OCI-LY7 (cell line): ENCODE measurements around the gene MED8. TPM values are rescaled to one million over a fixed set of nuclear protein-coding genes. Genes with fewer than 3 reads are reported as not detected.

Experiments
- BruUV-seq: library from RNA; stranded (reverse); fragments of 400-500 nt; replicated peaks from 2 replicates; lab custom pipeline; 2021; lab: Mats Ljungman, UMichigan
- CTCF ChIA-PET: fragments of 300-600 bp; sonication (Branson Sonifier 250); formaldehyde crosslinking; loops from one replicate; lab custom pipeline; 2022; ENCODE audit warnings: antibody characterized with exemption; ENCODE audit not compliant: unreplicated experiment; lab: Charles Lee
- POLR2A ChIA-PET: fragments of 300-600 bp; sonication (Branson Sonifier 250); formaldehyde crosslinking; loops from one replicate; lab custom pipeline; 2022; ENCODE audit warnings: antibody characterized with exemption; lab: Charles Lee
- DNase-seq: peaks from one replicate; pipeline ENCODE4 v3.0.0-alpha.2; 2015; ENCODE audit warnings: low spot score
- H2AFZ ChIP-seq: fragments of 200-600 bp; sonication (generic), shearing (Covaris generic); 2 replicates; pipeline ENCODE4 v1.6.1; 2014; ENCODE audit warnings: mild to moderate bottlenecking, antibody characterized with exemption, low read length, moderate library complexity
- H3K27ac ChIP-seq: fragments of 200-600 bp; sonication (generic); 2 replicates; pipeline ENCODE4 v1.5.1; 2014; ENCODE audit warnings: mixed run types, low read depth, mild to moderate bottlenecking, moderate library complexity, low read length, inconsistent platforms; ENCODE audit not compliant: poor library complexity, severe bottlenecking
- H3K36me3 ChIP-seq: fragments of 200-600 bp; sonication (generic); 2 replicates; pipeline ENCODE4 v1.6.1; 2014; ENCODE audit warnings: mild to moderate bottlenecking, antibody characterized with exemption, low read length, moderate library complexity, mixed read lengths; ENCODE audit not compliant: insufficient read depth
- H3K4me1 ChIP-seq: fragments of 200-600 bp; sonication (generic); 2 replicates; pipeline ENCODE4 v1.5.1; 2014; ENCODE audit warnings: mild to moderate bottlenecking, low read length; ENCODE audit not compliant: insufficient read depth, poor library complexity, severe bottlenecking
- H3K4me2 ChIP-seq: fragments of 200-600 bp; sonication (generic); 2 replicates; pipeline ENCODE4 v1.6.1; 2014; ENCODE audit warnings: mild to moderate bottlenecking, low read length
- H3K4me3 ChIP-seq: fragments of 200-600 bp; sonication (generic); 2 replicates; pipeline ENCODE4 v1.5.1; 2014; ENCODE audit warnings: mild to moderate bottlenecking, low read depth, low read length; ENCODE audit not compliant: poor library complexity, severe bottlenecking
- H3K79me2 ChIP-seq: fragments of 200-600 bp; sonication (generic); 2 replicates; pipeline ENCODE4 v1.6.1; 2016; ENCODE audit warnings: low read depth, mild to moderate bottlenecking, low read length, moderate library complexity, mixed read lengths; ENCODE audit not compliant: insufficient read depth
- H3K9me2 ChIP-seq: fragments of 200-600 bp; sonication (generic); 2 replicates; pipeline ENCODE4 v1.6.1; 2016; ENCODE audit warnings: mild to moderate bottlenecking, low read length, mixed read lengths; ENCODE audit not compliant: insufficient read depth
- H3K9me3 ChIP-seq: fragments of 200-600 bp; sonication (generic); 2 replicates; pipeline ENCODE4 v1.6.1; 2014; ENCODE audit warnings: mild to moderate bottlenecking, mixed run types, low read length, mixed read lengths
- H4K20me1 ChIP-seq: fragments of 200-600 bp; sonication (generic); 2 replicates; pipeline ENCODE4 v1.6.1; 2014; ENCODE audit warnings: mild to moderate bottlenecking, antibody characterized with exemption, low read length, moderate library complexity, mixed read lengths; ENCODE audit not compliant: insufficient read depth
- EZH2phosphoT487 ChIP-seq: fragments of 200-600 bp; sonication (generic); IDR thresholded peaks from 2 replicates; pipeline ENCODE4 v1.6.1; 2018; ENCODE audit warnings: low read depth, borderline replicate concordance, mild to moderate bottlenecking, mixed run types, antibody characterized with exemption, low read length, moderate library complexity, mixed read lengths
- intact Hi-C: fragments of 100-400 bp; cut with micrococcal nuclease; formaldehyde crosslinking; loops from one replicate; pipeline ENCODE4 v1.10.0; 2022; ENCODE audit not compliant: unreplicated experiment
- total RNA-seq, 2 experiments: library from RNA; depleted of rRNA in 1 of 2; stranded (reverse); fragments of >200 nt in 1 of 2; shearing (Covaris generic) in 1 of 2; gene quantifications; 2 replicates each; pipeline ENCODE4 v1.2.3, GENCODE V29; 2014 to 2022
- TF ChIP-seq, protein P1 (sequence below): fragments of 200-600 bp; sonication (generic); conservative IDR thresholded peaks from 2 replicates; pipeline ENCODE4 v1.5.1; 2014; ENCODE audit warnings: mild to moderate bottlenecking, antibody characterized with exemption, low read length, moderate library complexity, mixed read lengths

Gene MED8
- total RNA-seq, 2 experiments from 2014 or later: 37.6 to 37.8 TPM

DNA sequence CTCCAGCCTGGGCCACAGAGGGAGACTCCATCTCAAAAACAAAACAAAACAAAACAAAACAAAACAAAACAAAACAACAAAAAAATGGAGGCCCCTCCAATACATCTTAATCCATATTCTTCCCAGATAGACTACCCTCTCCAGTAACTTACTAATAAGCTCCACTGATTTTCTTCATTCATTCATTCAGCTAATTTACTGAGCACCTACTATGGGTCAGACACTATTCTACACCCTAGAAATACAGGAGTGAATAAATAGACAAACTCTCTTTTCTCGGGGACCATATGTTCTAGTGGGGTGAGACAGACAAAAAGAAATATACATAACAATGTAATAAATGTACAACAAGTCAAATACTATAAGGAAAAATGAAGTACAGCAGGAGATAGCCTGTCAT, 38.6 kb downstream of the MED8 start:
- no TSS peak for BruUV-seq
- TF ChIP-seq, protein P1, sequence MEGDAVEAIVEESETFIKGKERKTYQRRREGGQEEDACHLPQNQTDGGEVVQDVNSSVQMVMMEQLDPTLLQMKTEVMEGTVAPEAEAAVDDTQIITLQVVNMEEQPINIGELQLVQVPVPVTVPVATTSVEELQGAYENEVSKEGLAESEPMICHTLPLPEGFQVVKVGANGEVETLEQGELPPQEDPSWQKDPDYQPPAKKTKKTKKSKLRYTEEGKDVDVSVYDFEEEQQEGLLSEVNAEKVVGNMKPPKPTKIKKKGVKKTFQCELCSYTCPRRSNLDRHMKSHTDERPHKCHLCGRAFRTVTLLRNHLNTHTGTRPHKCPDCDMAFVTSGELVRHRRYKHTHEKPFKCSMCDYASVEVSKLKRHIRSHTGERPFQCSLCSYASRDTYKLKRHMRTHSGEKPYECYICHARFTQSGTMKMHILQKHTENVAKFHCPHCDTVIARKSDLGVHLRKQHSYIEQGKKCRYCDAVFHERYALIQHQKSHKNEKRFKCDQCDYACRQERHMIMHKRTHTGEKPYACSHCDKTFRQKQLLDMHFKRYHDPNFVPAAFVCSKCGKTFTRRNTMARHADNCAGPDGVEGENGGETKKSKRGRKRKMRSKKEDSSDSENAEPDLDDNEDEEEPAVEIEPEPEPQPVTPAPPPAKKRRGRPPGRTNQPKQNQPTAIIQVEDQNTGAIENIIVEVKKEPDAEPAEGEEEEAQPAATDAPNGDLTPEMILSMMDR: no peak
- no peak for TF ChIP-seq EZH2phosphoT487
- Histone ChIP-seq H3K9me3 (no peaks in the 10 kb centered on the region), H3K4me2 (no peak overlapping the region), H3K36me3 (no peaks in the 10 kb centered on the region), H3K4me1 (peaks cover 16% of the 10 kb centered on the region), H3K27ac (no peak overlapping the region), H3K9me2 (no peaks in the 10 kb centered on the region), H2AFZ (no peak overlapping the region), H3K79me2 (no peaks in the 10 kb centered on the region), H3K4me3 (no peak overlapping the region), H4K20me1 (no peaks in the 10 kb centered on the region)
- intact Hi-C loops: no loop called here
- POLR2A ChIA-PET: interaction anchor here (1.3 kb wide), 1 partner anchor 7 kb away, joined by 5 read pairs; the partner anchor contains the start of gene CDC20
- DNase-seq: no peak
- CTCF ChIA-PET: no interaction called here

DNA sequence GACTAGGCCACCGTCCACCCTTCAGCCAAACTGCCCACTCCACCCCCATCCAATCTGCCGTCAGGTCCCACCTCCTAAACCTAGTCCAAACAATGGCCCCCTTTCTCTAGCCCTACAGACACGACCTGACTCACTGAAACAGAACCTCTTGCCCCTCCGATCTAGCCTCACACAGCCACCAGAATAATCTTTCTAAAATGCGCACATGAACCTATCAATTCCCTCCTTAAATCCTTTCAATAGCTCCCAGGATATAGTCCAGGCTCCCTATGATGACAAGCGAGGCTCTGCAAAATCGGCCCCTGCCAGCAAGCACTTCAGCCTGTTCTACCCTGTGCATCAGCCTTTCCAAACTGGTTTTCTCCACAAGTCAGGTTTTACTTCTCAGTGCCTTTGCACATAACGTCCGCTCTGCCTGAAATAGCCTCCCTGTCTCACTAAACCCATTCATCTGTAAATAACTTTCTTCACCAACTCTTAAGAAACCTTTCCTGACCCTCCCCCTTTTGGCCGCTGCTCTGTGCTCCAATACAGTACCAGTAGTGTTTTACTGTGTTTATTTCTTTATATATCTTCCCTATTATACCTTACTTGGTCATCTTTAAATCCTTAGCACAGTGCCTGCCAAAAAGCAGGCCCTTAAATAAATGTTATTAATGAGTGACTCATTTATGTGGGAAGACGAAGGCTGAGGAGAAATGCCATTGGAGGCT, 39.9 kb downstream of the MED8 start:
- H4K20me1 ChIP-seq: no peaks in the 10 kb centered on the region
- peak overlapping the region; percentile 64 for H3K4me3 ChIP-seq
- H3K4me1 ChIP-seq: peaks cover 16% of the 10 kb centered on the region
- peak overlapping the region; percentile 46 for H2AFZ ChIP-seq
- no TSS peak for BruUV-seq
- H3K27ac ChIP-seq: peak overlapping the region; percentile 49
- no peaks in the 10 kb centered on the region for H3K9me3 ChIP-seq
- POLR2A ChIA-PET: interaction anchor here (0.6 to 1.3 kb wide), 3 partner anchors 9 to 1599 kb away, joined by 3 to 5 read pairs (median 3); partner anchors contain the start of gene CDC20
- H3K9me2 ChIP-seq: no peaks in the 10 kb centered on the region
- no peak for TF ChIP-seq EZH2phosphoT487
- TF ChIP-seq, protein P1: no peak
- H3K79me2 ChIP-seq: no peaks in the 10 kb centered on the region
- DNase-seq: peak; percentile 36
- peak overlapping the region; percentile 72 for H3K4me2 ChIP-seq
- intact Hi-C loops: no loop called here
- CTCF ChIA-PET: no interaction called here
- H3K36me3 ChIP-seq: no peaks in the 10 kb centered on the region
